ENCODE data around the gene OR5AN1.

DNA sequence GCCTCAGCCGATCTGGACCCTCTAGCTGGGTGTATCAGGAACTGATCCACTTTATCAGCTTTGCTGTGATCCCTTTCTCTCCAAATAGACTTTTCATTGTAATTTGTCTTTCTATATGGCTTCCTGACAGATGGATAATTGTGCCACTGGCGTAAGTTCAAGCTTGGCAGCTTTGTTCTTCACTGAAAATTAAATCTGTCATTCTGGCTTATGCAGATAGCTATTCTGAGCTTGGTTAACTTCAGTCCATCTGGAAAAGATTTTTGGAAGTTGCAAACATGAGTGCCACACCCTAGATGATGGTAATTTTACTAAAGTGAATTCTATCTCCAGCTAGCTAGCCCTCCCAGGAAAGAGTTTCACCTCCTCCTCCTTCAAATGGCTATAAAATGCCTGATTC, 59.5 kb downstream of the OR5AN1 start:
- no peak for TF ChIP-seq EZH2 (IDR thresholded peaks at IDR 0.05; ENCODE audit: borderline replicate concordance, insufficient read depth, low read depth, low read length, poor library complexity, severe bottlenecking)
- TF ChIP-seq, protein P1, sequence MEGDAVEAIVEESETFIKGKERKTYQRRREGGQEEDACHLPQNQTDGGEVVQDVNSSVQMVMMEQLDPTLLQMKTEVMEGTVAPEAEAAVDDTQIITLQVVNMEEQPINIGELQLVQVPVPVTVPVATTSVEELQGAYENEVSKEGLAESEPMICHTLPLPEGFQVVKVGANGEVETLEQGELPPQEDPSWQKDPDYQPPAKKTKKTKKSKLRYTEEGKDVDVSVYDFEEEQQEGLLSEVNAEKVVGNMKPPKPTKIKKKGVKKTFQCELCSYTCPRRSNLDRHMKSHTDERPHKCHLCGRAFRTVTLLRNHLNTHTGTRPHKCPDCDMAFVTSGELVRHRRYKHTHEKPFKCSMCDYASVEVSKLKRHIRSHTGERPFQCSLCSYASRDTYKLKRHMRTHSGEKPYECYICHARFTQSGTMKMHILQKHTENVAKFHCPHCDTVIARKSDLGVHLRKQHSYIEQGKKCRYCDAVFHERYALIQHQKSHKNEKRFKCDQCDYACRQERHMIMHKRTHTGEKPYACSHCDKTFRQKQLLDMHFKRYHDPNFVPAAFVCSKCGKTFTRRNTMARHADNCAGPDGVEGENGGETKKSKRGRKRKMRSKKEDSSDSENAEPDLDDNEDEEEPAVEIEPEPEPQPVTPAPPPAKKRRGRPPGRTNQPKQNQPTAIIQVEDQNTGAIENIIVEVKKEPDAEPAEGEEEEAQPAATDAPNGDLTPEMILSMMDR (IDR thresholded peaks at IDR 0.05) = no peak
